ENCODE measurements around the gene DNAJB6. TPM values are rescaled to one million over a fixed set of nuclear protein-coding genes. Genes with fewer than 3 reads are reported as not detected.

The DNAJB6 gene
- total and polyA plus RNA-seq, 2 donors (not counting 3 experiments of a cell fraction or from before 2014, with no cell fraction given), result 69.6 to 135 TPM

DNA sequence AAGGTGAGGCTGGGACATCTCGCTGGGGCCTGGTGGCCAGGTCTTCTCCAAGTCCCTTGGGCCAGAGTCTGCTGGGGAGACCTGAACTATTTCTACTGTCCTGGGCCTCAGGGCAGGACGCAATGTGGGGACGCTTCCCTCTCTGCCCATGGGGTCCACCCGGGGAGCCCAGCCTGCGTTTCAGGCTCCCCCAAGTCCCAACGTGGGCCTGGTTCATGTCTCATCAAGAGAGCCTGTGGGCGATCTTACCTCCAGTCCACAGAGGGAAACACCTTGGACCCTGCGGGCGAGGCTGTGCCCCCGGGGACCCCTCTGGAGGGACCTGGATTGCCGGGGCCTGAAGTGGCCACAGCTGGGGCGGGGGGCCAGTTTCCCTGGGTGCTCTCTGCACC lies 91.7 kb downstream of the DNAJB6 start:
- H3K9me1 ChIP-seq (replicated peaks; ENCODE audit: control insufficient read depth, extremely low read depth, insufficient read depth, low read length), result no peaks in the 10 kb centered on the region
- no peaks in the 10 kb centered on the region for H3K27me3 ChIP-seq (ENCODE audit: control insufficient read depth in 2 of 2, insufficient read depth in 2 of 2, low read length in 2 of 2)
- H3K4me2 ChIP-seq (ENCODE audit: insufficient read depth, low read length), result no peak overlapping the region
- no peak overlapping the region for H2AFZ ChIP-seq (ENCODE audit: low read depth, low read length)
- dilution Hi-C loops (cut with MboI; ENCODE audit: extremely low pct_ligation_motif_present, low sequenced_read_pairs), result no loop called here
- DNase-seq (ENCODE audit: low read depth, low spot score) (no peak), FAIRE-seq (no peak)
- H3K27ac ChIP-seq (ENCODE audit: insufficient read depth, low read depth, low read length), result no peak overlapping the region
- H3K9ac ChIP-seq (replicated peaks; ENCODE audit: extremely low read depth, insufficient read depth, low read length), result no peak overlapping the region
- H3K9me3 ChIP-seq (replicated peaks; ENCODE audit: control insufficient read depth, insufficient read depth, low read length), result no peaks in the 10 kb centered on the region
- peaks cover 6% of the 10 kb centered on the region for H3K4me1 ChIP-seq (ENCODE audit: control insufficient read depth, extremely low read depth, insufficient read depth, low read length)
- CTCF ChIA-PET, result interaction anchor here (1.3 kb wide), 1 partner anchor 16 kb away, joined by 3 read pairs; no protein-coding TSS in a partner anchor
- POLR2A ChIA-PET, result no interaction called here
- no TSS peak for BruUV-seq (replicated peaks)
- no peaks in the 10 kb centered on the region for H3K79me2 ChIP-seq (ENCODE audit: control insufficient read depth, insufficient read depth, low read length)
- TF ChIP-seq MYC (IDR thresholded peaks at IDR 0.05; ENCODE audit: low read depth, low read length) (no peak), EZH2 (IDR thresholded peaks at IDR 0.05; ENCODE audit: borderline replicate concordance, low read depth, low read length, severe bottlenecking) (no peak), FOS (IDR thresholded peaks at IDR 0.05; ENCODE audit: borderline replicate concordance, insufficient read depth, low read length) (no peak), POLR2AphosphoS5 (IDR thresholded peaks at IDR 0.05; ENCODE audit: insufficient read depth, low read depth, low read length) (no peak), JUN (IDR thresholded peaks at IDR 0.05; ENCODE audit: borderline replicate concordance, insufficient read depth, insufficient read length, low read depth) (no peak), POLR2A (IDR thresholded peaks at IDR 0.05; ENCODE audit: low read depth, low read length) (no peak)
- TF ChIP-seq, protein P1, sequence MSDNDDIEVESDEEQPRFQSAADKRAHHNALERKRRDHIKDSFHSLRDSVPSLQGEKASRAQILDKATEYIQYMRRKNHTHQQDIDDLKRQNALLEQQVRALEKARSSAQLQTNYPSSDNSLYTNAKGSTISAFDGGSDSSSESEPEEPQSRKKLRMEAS (IDR thresholded peaks at IDR 0.05; ENCODE audit: insufficient read depth, insufficient read length), result no peak
- no peak overlapping the region for H3K4me3 ChIP-seq (replicated peaks in 1 of 3; ENCODE audit: insufficient read depth in 1 of 3, low read depth in 1 of 3, low read length in 3 of 3)
- no peaks in the 10 kb centered on the region for H3K36me3 ChIP-seq (ENCODE audit: control insufficient read depth in 2 of 2, extremely low read depth in 1 of 2, insufficient read depth in 2 of 2, low read length in 2 of 2)
- H4K20me1 ChIP-seq (replicated peaks; ENCODE audit: control insufficient read depth, extremely low read depth, insufficient read depth, low read length), result no peaks in the 10 kb centered on the region
- intact Hi-C loops (cut with micrococcal nuclease), result no loop called here

DNA sequence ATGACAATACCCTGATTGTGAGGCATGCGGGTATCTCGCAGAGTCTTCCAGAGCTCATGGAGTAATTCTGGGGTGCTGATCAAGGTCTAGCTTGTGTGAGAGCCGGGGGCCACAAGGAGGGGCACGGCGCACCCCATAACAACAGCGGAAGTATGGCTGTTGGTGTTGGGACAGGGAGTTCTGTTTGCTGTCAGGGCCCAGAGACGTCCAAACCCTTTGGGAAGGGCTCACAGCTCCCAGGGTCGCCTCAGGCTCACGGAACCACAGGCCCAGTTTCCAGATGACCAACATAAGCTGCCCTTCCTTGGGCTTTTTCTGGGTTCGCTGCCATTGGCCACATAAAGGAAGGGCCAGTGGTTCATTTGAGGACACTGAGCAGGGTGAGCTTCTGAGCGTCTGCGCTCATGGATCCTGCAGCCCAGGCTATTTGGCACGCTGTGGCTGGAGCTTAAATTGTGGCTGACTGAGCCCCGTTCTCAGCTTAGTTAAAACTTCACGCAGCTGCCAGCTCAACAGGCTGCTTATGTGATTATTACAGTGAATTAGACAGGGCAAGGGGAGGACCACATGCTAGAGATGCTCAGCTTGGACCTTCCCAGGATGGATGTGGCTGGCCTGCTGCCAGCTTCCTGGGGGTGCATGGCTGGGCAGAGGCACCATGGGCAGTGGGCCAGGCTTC lies 92.3 kb downstream of the DNAJB6 start:
- no peak overlapping the region for H3K4me2 ChIP-seq (ENCODE audit: insufficient read depth, low read length)
- POLR2A ChIA-PET, result no interaction called here
- H3K27me3 ChIP-seq (ENCODE audit: control insufficient read depth in 2 of 2, insufficient read depth in 2 of 2, low read length in 2 of 2), result no peaks in the 10 kb centered on the region
- H3K9me1 ChIP-seq (replicated peaks; ENCODE audit: control insufficient read depth, extremely low read depth, insufficient read depth, low read length), result no peaks in the 10 kb centered on the region
- CTCF ChIA-PET, result interaction anchor here (1.3 kb wide), 1 partner anchor 16 kb away, joined by 3 read pairs; no protein-coding TSS in a partner anchor
- H4K20me1 ChIP-seq (replicated peaks; ENCODE audit: control insufficient read depth, extremely low read depth, insufficient read depth, low read length), result no peaks in the 10 kb centered on the region
- no peak overlapping the region for H2AFZ ChIP-seq (ENCODE audit: low read depth, low read length)
- H3K4me3 ChIP-seq (replicated peaks in 1 of 3; ENCODE audit: insufficient read depth in 1 of 3, low read depth in 1 of 3, low read length in 3 of 3), result no peak overlapping the region
- no peak for DNase-seq (ENCODE audit: low read depth, low spot score)
- H3K9ac ChIP-seq (replicated peaks; ENCODE audit: extremely low read depth, insufficient read depth, low read length), result no peak overlapping the region
- dilution Hi-C loops (cut with MboI; ENCODE audit: extremely low pct_ligation_motif_present, low sequenced_read_pairs), result no loop called here
- peaks cover 2% of the 10 kb centered on the region for H3K4me1 ChIP-seq (ENCODE audit: control insufficient read depth, extremely low read depth, insufficient read depth, low read length)
- intact Hi-C loops (cut with micrococcal nuclease), result no loop called here
- no peak overlapping the region for H3K27ac ChIP-seq (ENCODE audit: insufficient read depth, low read depth, low read length)
- no TSS peak for BruUV-seq (replicated peaks)
- FAIRE-seq, result no peak
- H3K79me2 ChIP-seq (ENCODE audit: control insufficient read depth, insufficient read depth, low read length), result no peaks in the 10 kb centered on the region
- TF ChIP-seq EZH2 (IDR thresholded peaks at IDR 0.05; ENCODE audit: borderline replicate concordance, low read depth, low read length, severe bottlenecking) (no peak), JUN (IDR thresholded peaks at IDR 0.05; ENCODE audit: borderline replicate concordance, insufficient read depth, insufficient read length, low read depth) (no peak), POLR2AphosphoS5 (IDR thresholded peaks at IDR 0.05; ENCODE audit: insufficient read depth, low read depth, low read length) (no peak), FOS (IDR thresholded peaks at IDR 0.05; ENCODE audit: borderline replicate concordance, insufficient read depth, low read length) (no peak), MYC (IDR thresholded peaks at IDR 0.05; ENCODE audit: low read depth, low read length) (no peak), POLR2A (IDR thresholded peaks at IDR 0.05; ENCODE audit: low read depth, low read length) (no peak), GATA2 (IDR thresholded peaks at IDR 0.05; ENCODE audit: insufficient read depth, insufficient read length, low read depth, low read length) (no peak)
- TF ChIP-seq, protein P2, sequence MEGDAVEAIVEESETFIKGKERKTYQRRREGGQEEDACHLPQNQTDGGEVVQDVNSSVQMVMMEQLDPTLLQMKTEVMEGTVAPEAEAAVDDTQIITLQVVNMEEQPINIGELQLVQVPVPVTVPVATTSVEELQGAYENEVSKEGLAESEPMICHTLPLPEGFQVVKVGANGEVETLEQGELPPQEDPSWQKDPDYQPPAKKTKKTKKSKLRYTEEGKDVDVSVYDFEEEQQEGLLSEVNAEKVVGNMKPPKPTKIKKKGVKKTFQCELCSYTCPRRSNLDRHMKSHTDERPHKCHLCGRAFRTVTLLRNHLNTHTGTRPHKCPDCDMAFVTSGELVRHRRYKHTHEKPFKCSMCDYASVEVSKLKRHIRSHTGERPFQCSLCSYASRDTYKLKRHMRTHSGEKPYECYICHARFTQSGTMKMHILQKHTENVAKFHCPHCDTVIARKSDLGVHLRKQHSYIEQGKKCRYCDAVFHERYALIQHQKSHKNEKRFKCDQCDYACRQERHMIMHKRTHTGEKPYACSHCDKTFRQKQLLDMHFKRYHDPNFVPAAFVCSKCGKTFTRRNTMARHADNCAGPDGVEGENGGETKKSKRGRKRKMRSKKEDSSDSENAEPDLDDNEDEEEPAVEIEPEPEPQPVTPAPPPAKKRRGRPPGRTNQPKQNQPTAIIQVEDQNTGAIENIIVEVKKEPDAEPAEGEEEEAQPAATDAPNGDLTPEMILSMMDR (IDR thresholded peaks at IDR 0.05; ENCODE audit: extremely low read depth in 1 of 2, insufficient read depth in 1 of 2, low read depth in 1 of 2, low read length in 2 of 2), result no peak
- TF ChIP-seq, protein P1 (IDR thresholded peaks at IDR 0.05; ENCODE audit: insufficient read depth, insufficient read length), result no peak
- no peaks in the 10 kb centered on the region for H3K9me3 ChIP-seq (replicated peaks; ENCODE audit: control insufficient read depth, insufficient read depth, low read length)
- H3K36me3 ChIP-seq (ENCODE audit: control insufficient read depth in 2 of 2, extremely low read depth in 1 of 2, insufficient read depth in 2 of 2, low read length in 2 of 2), result no peaks in the 10 kb centered on the region
